Measurements from ENCODE around the gene MIDN. TPM values are rescaled to one million over a fixed set of nuclear protein-coding genes. Genes with fewer than 3 reads are reported as not detected.

The MIDN gene
- total and polyA plus RNA-seq, 2 experiments from 2014 or later: 4.0 to 9.4 TPM

DNA sequence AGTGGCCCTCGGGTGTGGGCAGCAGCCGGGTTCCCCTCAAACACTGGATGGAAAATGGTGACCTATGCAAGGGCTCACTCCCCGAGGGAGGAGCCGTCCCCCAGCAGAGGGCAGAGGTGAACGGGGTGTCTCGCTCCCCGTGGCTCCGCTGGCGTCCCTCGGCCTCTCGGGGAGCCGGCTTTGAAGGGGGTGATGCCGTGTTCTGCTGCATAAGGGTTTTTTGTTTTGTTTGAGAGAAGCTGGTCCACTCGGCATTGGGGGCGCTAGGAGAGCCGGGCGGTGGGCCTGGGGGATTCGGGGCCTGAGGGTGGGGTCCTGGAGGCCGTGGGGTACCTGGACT is 41.3 kb downstream of the MIDN start:
- H3F3A ChIP-seq (ENCODE audit: insufficient read depth): no peaks in the 10 kb centered on the region
- no peaks in the 10 kb centered on the region for H3K79me2 ChIP-seq (ENCODE audit: insufficient read depth)
- no peaks in the 10 kb centered on the region for H3K4me1 ChIP-seq (ENCODE audit: insufficient read depth)
- no peaks in the 10 kb centered on the region for H3K36me3 ChIP-seq (ENCODE audit: low read depth)
- WGBS, 2 experiments (ENCODE audit: low coverage in 1 of 2, low lambda C conversion rate in 2 of 2, missing lambda C conversion rate in 2 of 2): 79 to 81% methylated on average over 18 to 19 of the region's 19 CpGs
- H3K9me2 ChIP-seq (ENCODE audit: insufficient read depth): no peaks in the 10 kb centered on the region
- H3K27me3 ChIP-seq (replicated peaks; ENCODE audit: insufficient read depth): peaks cover 42% of the 10 kb centered on the region
- TF ChIP-seq EZH2 (IDR thresholded peaks at IDR 0.05; ENCODE audit: insufficient read depth, poor library complexity, severe bottlenecking) (no peak), EZH2phosphoT487 (IDR thresholded peaks at IDR 0.05; ENCODE audit: insufficient read depth, low read depth) (no peak)
- no peak overlapping the region for H3K9ac ChIP-seq
- DNase-seq: no peak
- in situ Hi-C loops (cut with MboI): no loop called here
- no peak overlapping the region for H3K4me2 ChIP-seq (ENCODE audit: unreplicated experiment)
- H2AFZ ChIP-seq: no peak overlapping the region
- no peaks in the 10 kb centered on the region for H3K9me3 ChIP-seq (ENCODE audit: low read depth)
- no peaks in the 10 kb centered on the region for H4K20me1 ChIP-seq (ENCODE audit: insufficient read depth)
- H3K4me3 ChIP-seq: no peak overlapping the region
- H3K27ac ChIP-seq: no peak overlapping the region

DNA sequence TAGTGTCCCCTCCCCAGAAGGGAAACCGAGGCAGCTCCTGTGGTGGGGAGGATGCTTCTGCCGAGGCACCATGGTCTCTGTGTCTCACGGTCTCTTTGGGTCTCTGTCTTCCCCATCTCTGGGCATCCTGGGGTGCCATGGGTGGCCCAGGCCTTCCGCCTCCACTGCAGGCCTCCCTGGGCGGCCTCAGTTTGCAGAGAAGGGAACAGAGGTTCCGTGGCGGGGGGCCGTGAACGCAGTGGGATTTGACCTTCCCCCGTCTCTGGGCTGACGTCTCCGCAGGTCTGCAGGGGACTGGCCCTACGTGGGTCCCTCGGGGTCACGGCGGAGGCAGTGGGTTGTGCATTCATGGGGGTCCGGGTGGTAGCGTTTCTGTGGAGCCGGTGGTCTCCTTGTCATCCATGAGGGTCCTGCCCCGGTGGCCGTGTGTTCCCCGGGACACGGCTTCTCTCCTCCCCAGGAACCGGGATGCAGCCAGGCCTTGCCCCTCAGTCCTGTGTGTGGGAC is 41.9 kb downstream of the MIDN start:
- H3K4me3 ChIP-seq: no peak overlapping the region
- H3K9me2 ChIP-seq (ENCODE audit: insufficient read depth): no peaks in the 10 kb centered on the region
- H3K9me3 ChIP-seq (ENCODE audit: low read depth): no peaks in the 10 kb centered on the region
- no peak overlapping the region for H3K27ac ChIP-seq
- no peak overlapping the region for H2AFZ ChIP-seq
- no peaks in the 10 kb centered on the region for H4K20me1 ChIP-seq (ENCODE audit: insufficient read depth)
- H3K79me2 ChIP-seq (ENCODE audit: insufficient read depth): no peaks in the 10 kb centered on the region
- no peaks in the 10 kb centered on the region for H3K4me1 ChIP-seq (ENCODE audit: insufficient read depth)
- no peak overlapping the region for H3K4me2 ChIP-seq (ENCODE audit: unreplicated experiment)
- no peak for DNase-seq
- H3K9ac ChIP-seq: no peak overlapping the region
- H3F3A ChIP-seq (ENCODE audit: insufficient read depth): no peaks in the 10 kb centered on the region
- in situ Hi-C loops (cut with MboI): no loop called here
- 74 to 77% methylated on average over 22 to 24 of the region's 24 CpGs for WGBS, 2 experiments (ENCODE audit: low coverage in 1 of 2, low lambda C conversion rate in 2 of 2, missing lambda C conversion rate in 2 of 2)
- H3K27me3 ChIP-seq (replicated peaks; ENCODE audit: insufficient read depth): peaks cover 36% of the 10 kb centered on the region
- TF ChIP-seq EZH2 (IDR thresholded peaks at IDR 0.05; ENCODE audit: insufficient read depth, poor library complexity, severe bottlenecking) (no peak), EZH2phosphoT487 (IDR thresholded peaks at IDR 0.05; ENCODE audit: insufficient read depth, low read depth) (no peak)
- H3K36me3 ChIP-seq (ENCODE audit: low read depth): no peaks in the 10 kb centered on the region

DNA sequence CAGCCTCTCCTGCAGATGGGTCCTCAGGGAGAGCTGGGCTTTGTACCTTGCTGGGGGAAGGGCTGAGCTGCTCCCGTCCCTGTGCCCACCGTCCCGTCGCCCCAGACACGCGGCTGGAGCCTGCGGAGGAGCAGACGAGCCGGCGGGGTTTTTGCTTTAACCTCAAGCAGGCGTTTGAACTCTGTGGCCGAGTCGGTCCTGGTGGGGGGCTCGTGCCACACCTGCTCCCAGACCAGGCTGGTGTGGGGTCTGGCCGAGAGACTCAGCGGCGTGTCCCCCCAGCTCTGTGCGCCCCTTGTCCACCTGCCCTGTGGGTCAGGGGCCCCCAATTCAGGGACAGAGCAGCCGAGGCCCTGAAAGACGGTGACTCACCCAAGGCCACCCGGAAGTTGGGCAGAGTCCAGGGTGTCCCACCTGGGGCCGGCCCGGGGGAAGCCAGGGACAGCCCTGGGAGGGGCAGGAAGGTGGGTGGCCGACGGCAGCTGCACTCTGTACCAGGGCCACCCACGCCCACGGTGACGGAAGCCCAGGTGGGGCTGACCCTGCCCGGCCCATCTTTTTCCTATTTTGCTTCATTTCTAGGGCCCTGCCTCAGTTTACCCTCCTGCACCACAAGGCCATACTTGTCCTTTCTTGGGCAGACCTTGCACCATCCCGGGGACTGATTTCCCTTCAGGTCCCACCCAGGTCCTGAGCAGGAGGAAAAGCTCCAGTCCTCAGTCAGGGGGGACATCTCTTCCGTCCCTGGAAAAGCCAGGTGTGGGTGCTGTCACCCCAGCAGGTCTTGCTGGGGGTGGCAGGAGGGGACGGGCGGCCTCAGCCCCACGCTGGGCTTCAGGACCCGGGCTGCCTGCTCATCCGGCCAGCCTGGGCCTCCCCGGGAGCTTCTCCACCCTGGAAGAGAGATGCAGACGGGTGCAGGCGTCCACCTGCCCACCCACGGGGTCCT is 42.6 kb downstream of the MIDN start:
- Histone ChIP-seq H3K9me2 (ENCODE audit: insufficient read depth) (no peaks in the 10 kb centered on the region), H3K79me2 (ENCODE audit: insufficient read depth) (no peaks in the 10 kb centered on the region), H3K36me3 (ENCODE audit: low read depth) (no peaks in the 10 kb centered on the region), H2AFZ (no peak overlapping the region), H3K9me3 (ENCODE audit: low read depth) (no peaks in the 10 kb centered on the region), H3K27me3 (replicated peaks; ENCODE audit: insufficient read depth) (peaks cover 33% of the 10 kb centered on the region), H3K4me2 (ENCODE audit: unreplicated experiment) (no peak overlapping the region), H3K4me1 (ENCODE audit: insufficient read depth) (no peaks in the 10 kb centered on the region), H3F3A (ENCODE audit: insufficient read depth) (no peaks in the 10 kb centered on the region), H4K20me1 (ENCODE audit: insufficient read depth) (no peaks in the 10 kb centered on the region), H3K27ac (no peak overlapping the region), H3K4me3 (no peak overlapping the region), H3K9ac (no peak overlapping the region)
- in situ Hi-C loops (cut with MboI): no loop called here
- TF ChIP-seq EZH2phosphoT487 (IDR thresholded peaks at IDR 0.05; ENCODE audit: insufficient read depth, low read depth) (no peak), EZH2 (IDR thresholded peaks at IDR 0.05; ENCODE audit: insufficient read depth, poor library complexity, severe bottlenecking) (no peak)
- no peak for DNase-seq
- WGBS, 2 experiments (ENCODE audit: low coverage in 1 of 2, low lambda C conversion rate in 2 of 2, missing lambda C conversion rate in 2 of 2): 54 to 55% methylated on average over 36 to 37 of the region's 40 CpGs

DNA sequence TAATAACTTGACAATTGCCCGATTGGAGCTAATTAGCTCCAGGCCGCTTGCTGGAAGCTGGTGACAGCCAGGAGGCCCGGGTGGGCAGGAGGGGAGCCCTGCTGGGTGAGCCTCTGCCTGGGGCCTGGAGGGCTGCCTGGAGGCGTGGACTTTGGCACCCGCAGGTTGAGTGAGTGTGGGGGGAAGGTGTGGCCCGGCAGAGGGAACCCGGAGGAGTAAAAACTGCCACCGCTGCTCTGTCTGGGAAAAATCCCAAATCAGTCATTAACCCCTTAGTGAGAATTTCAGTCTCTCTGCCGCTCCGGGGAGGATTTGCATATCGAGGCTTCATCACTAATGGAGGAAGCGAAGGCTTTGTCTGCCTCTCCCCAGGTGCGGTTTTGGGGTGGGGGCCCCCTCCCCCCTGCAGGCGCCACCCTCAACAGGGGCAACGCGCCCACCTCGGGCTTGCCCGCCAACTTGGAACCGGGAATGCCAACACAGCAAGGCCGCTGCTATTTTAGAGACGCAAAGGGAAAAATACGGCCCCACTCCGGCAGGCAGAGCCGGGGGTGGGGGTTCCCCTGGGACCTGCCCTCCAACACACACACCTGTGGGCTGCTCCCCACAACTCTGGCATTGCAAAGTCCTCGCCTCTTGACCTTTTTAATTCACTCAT is 43.5 kb downstream of the MIDN start:
- no peaks in the 10 kb centered on the region for H3K36me3 ChIP-seq (ENCODE audit: low read depth)
- H3K4me2 ChIP-seq (ENCODE audit: unreplicated experiment): no peak overlapping the region
- in situ Hi-C loops (cut with MboI): no loop called here
- no peak overlapping the region for H3K9ac ChIP-seq
- no peaks in the 10 kb centered on the region for H3F3A ChIP-seq (ENCODE audit: insufficient read depth)
- no peak overlapping the region for H3K27ac ChIP-seq
- H3K4me1 ChIP-seq (ENCODE audit: insufficient read depth): no peaks in the 10 kb centered on the region
- TF ChIP-seq EZH2phosphoT487 (IDR thresholded peaks at IDR 0.05; ENCODE audit: insufficient read depth, low read depth): no peak
- no peak for TF ChIP-seq EZH2 (IDR thresholded peaks at IDR 0.05; ENCODE audit: insufficient read depth, poor library complexity, severe bottlenecking)
- H3K9me2 ChIP-seq (ENCODE audit: insufficient read depth): no peaks in the 10 kb centered on the region
- H3K27me3 ChIP-seq (replicated peaks; ENCODE audit: insufficient read depth): peaks cover 27% of the 10 kb centered on the region
- no peak overlapping the region for H3K4me3 ChIP-seq
- H4K20me1 ChIP-seq (ENCODE audit: insufficient read depth): no peaks in the 10 kb centered on the region
- no peaks in the 10 kb centered on the region for H3K9me3 ChIP-seq (ENCODE audit: low read depth)
- no peaks in the 10 kb centered on the region for H3K79me2 ChIP-seq (ENCODE audit: insufficient read depth)
- DNase-seq: peak; percentile 37
- WGBS, 2 experiments (ENCODE audit: low coverage in 1 of 2, low lambda C conversion rate in 2 of 2, missing lambda C conversion rate in 2 of 2): 5 to 6% methylated on average over 25 of the region's 25 CpGs
- H2AFZ ChIP-seq: no peak overlapping the region

Measured in GM23248 (cell line).